MCF 10A (cell line): ENCODE results near the gene PPIF. TPM values are rescaled to one million over a fixed set of nuclear protein-coding genes. Genes with fewer than 3 reads are reported as not detected.

Experiments
- BruUV-seq: library from RNA; stranded (reverse); fragments of 400-500 nt; replicated peaks from 2 replicates; lab custom pipeline; 2021; lab: Mats Ljungman, UMichigan
- CTCF ChIA-PET: fragments of 300-600 bp; sonication (Branson Sonifier 250); formaldehyde crosslinking; extraction: SDS; loops from one replicate; lab custom pipeline; 2021; ENCODE audit warnings: antibody characterized with exemption, inconsistent platforms; lab: Yijun Ruan, JAX
- POLR2A ChIA-PET: fragments of 300-600, 350-650 bp; sonication (Branson Sonifier 250); formaldehyde crosslinking; extraction: SDS; loops from one replicate; lab custom pipeline; 2020; ENCODE audit warnings: antibody characterized with exemption, inconsistent platforms; lab: Yijun Ruan, JAX
- DNase-seq: peaks from one replicate; pipeline ENCODE4 v3.0.0-alpha.2; 2018; ENCODE audit not compliant: unreplicated experiment
- H3K27ac Mint-ChIP-seq: one replicate; pipeline ENCODE4 v1.8.0; 2022; ENCODE audit warnings: mild to moderate bottlenecking, low read depth, mixed read lengths; ENCODE audit not compliant: unreplicated experiment
- H3K27me3 Mint-ChIP-seq: one replicate; pipeline ENCODE4 v1.8.0; 2022; ENCODE audit warnings: mixed read lengths; ENCODE audit not compliant: insufficient read depth, unreplicated experiment
- H3K36me3 Mint-ChIP-seq: one replicate; pipeline ENCODE4 v1.8.0; 2022; ENCODE audit warnings: mild to moderate bottlenecking, moderate library complexity, mixed read lengths; ENCODE audit not compliant: insufficient read depth, unreplicated experiment
- H3K4me1 Mint-ChIP-seq: one replicate; pipeline ENCODE4 v1.8.0; 2022; ENCODE audit warnings: mixed read lengths; ENCODE audit not compliant: insufficient read depth, unreplicated experiment
- H3K4me3 Mint-ChIP-seq: one replicate; pipeline ENCODE4 v1.8.0; 2022; ENCODE audit warnings: mild to moderate bottlenecking, moderate library complexity, mixed read lengths; ENCODE audit not compliant: unreplicated experiment
- H3K9me3 Mint-ChIP-seq: one replicate; pipeline ENCODE4 v1.8.0; 2022; ENCODE audit warnings: mixed read lengths; ENCODE audit not compliant: unreplicated experiment
- intact Hi-C: fragments of 100-400 bp; cut with micrococcal nuclease; formaldehyde crosslinking; loops from 2 replicates; pipeline ENCODE4 v1.14.1; 2022
- total RNA-seq: library from RNA; stranded (reverse); gene quantifications from 2 replicates; pipeline ENCODE4 v1.2.3, GENCODE V29; 2022
- TF ChIP-seq, protein P1 (sequence below): fragments of 200-600 bp; IDR thresholded peaks from one replicate; pipeline ENCODE4 v1.8.0; 2022; ENCODE audit warnings: antibody characterized with exemption, mild to moderate bottlenecking; ENCODE audit not compliant: unreplicated experiment

Gene PPIF
- total RNA-seq, 1 experiment from 2014 or later: 76.5 TPM

DNA sequence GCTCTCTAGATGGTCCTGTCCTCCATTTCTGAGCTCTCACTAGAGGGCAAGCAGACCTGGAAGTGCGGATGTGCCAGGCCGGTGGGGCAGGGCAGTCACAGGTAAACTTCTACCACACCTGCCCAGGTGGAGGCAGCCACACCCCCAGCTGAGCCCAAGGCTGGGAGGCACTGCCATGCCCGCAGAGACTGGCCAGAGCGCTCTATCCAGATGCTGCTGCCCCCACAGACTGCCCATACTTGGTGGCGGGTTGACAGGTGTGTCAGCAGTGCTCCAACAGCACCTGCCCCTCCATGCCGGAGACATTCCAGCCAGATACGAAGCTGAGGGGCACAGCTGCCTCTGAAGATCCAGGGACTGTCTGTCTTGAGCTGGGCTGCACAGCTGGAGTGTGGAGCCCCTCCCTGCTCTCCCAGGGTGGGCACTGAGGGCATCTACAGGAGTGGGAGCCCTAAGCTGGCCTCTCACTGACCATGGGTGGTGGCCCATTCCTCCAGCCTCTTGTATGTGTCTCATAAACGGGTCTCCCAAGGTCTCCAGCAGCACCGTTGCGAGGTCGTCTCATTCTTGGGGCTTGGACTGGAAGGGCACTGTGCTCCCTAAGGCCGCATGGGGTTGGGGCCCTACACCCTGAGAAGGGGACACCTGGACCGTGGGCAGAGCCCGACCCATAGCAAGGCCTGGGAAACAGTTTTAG is 38.2 kb upstream of the PPIF start:
- Mint-ChIP-seq H3K27me3 (no peaks in the 10 kb centered on the region), H3K4me3 (no peak overlapping the region), H3K36me3 (peaks cover 26% of the 10 kb centered on the region), H3K4me1 (no peaks in the 10 kb centered on the region), H3K9me3 (no peaks in the 10 kb centered on the region), H3K27ac (no peak overlapping the region)
- intact Hi-C loops: no loop called here
- no TSS peak for BruUV-seq
- CTCF ChIA-PET: no interaction called here
- POLR2A ChIA-PET: no interaction called here
- no peak for DNase-seq
- TF ChIP-seq, protein P1, sequence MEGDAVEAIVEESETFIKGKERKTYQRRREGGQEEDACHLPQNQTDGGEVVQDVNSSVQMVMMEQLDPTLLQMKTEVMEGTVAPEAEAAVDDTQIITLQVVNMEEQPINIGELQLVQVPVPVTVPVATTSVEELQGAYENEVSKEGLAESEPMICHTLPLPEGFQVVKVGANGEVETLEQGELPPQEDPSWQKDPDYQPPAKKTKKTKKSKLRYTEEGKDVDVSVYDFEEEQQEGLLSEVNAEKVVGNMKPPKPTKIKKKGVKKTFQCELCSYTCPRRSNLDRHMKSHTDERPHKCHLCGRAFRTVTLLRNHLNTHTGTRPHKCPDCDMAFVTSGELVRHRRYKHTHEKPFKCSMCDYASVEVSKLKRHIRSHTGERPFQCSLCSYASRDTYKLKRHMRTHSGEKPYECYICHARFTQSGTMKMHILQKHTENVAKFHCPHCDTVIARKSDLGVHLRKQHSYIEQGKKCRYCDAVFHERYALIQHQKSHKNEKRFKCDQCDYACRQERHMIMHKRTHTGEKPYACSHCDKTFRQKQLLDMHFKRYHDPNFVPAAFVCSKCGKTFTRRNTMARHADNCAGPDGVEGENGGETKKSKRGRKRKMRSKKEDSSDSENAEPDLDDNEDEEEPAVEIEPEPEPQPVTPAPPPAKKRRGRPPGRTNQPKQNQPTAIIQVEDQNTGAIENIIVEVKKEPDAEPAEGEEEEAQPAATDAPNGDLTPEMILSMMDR: no peak

DNA sequence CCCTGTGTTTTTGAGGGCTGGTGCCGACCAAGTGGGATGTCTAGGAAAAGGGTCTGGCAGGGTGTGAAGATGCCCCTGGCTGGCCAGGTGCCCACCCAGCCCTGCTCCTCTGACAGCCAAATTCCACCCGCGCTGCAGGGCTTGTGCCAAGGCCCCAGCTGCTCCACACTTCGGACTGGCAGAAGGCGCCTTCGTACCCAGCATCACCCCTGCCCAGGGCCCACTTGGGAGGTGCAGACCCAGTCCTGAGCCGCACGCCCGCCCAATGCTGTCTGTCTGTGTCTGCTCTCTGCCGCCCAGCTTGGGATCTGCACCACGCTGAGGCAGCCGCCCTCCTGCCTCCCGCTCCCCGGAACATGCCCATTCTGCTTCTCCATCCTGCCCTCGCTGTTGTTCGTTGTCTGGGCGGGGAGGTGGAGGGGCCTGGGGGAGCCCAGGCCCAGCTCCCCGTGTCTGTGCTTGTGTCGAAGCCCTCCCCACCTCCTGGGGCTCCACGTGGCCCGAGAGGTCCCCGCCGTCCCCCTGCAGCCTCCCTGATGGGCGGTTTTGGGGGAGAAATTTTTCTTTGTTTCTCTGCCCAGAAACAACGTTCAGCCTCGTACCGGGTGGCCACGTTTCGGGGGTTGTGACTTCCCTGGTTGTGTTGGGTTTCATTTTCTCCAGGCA is 36.9 kb upstream of the PPIF start:
- Mint-ChIP-seq H3K36me3 (peaks cover 28% of the 10 kb centered on the region), H3K27me3 (no peaks in the 10 kb centered on the region), H3K9me3 (no peaks in the 10 kb centered on the region), H3K4me3 (no peak overlapping the region), H3K27ac (no peak overlapping the region), H3K4me1 (no peaks in the 10 kb centered on the region)
- intact Hi-C loops: no loop called here
- no TSS peak for BruUV-seq
- ChIA-PET POLR2A (no interaction called here), CTCF (no interaction called here)
- DNase-seq: no peak
- TF ChIP-seq, protein P1: no peak

DNA sequence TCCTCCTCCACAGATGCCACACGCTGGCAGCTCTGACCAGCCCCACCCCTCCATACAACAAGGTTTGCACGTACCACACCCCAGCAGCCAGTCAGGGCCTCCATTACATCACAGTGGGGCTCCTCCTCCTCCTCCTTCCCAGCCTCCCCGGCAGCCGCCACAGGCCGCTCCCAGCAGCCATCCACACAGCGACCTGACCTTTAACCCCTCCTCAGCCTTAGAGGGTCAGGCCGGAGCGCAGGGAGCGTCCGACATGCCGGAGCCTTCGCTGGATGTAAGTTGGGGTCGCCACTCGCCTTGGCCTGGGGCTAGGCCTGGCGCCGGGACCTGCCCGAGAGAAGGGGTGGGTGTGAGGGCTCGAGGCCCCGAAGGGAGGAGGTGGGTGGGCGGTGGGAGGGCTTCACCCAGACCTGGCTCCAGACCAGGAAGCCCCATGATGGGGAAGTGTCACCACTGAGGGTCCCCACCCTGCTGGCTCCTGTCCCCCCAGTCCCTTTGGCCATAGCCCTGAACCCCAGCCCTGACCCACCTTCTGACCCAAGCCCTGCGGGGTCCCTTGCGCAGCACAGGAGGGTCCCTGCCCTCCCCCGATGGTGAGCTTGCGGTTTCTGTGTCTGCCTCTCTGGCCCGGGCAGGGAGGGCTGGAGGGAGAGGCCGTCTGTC is 36.2 kb upstream of the PPIF start:
- H3K9me3 Mint-ChIP-seq: no peaks in the 10 kb centered on the region
- H3K4me3 Mint-ChIP-seq: no peak overlapping the region
- POLR2A ChIA-PET: no interaction called here
- no peaks in the 10 kb centered on the region for H3K27me3 Mint-ChIP-seq
- no peak for DNase-seq
- H3K36me3 Mint-ChIP-seq: peaks cover 23% of the 10 kb centered on the region
- CTCF ChIA-PET: no interaction called here
- TF ChIP-seq, protein P1: no peak
- BruUV-seq: no TSS peak
- intact Hi-C loops: no loop called here
- H3K27ac Mint-ChIP-seq: no peak overlapping the region
- no peaks in the 10 kb centered on the region for H3K4me1 Mint-ChIP-seq
